ENCODE results near the gene GRIN2A.
"Not testable (repeated sequence)": the region's sequence is repeated elsewhere in the genome, so short reads cannot be mapped to it uniquely, and the experiment has no call there.

The GRIN2A gene

GRCh38 chr16:9898555-9898954, 283.7 kb downstream of the GRIN2A start:
- no peak overlapping the region for H3K9ac ChIP-seq (ENCODE audit: low read length)
- H3K4me3 ChIP-seq (ENCODE audit: low read depth, low read length), result no peak overlapping the region
- no peaks in the 10 kb centered on the region for H3K9me3 ChIP-seq (ENCODE audit: control insufficient read depth, insufficient read depth, low read depth, low read length)
- H3K27ac ChIP-seq (ENCODE audit: low read depth, low read length), result no peak overlapping the region
- no peaks in the 10 kb centered on the region for H3K27me3 ChIP-seq (ENCODE audit: control insufficient read depth, insufficient read depth, low read length)
- H3K36me3 ChIP-seq (ENCODE audit: control insufficient read depth, insufficient read depth, low read length), result no peaks in the 10 kb centered on the region
- H3K4me1 ChIP-seq (ENCODE audit: control insufficient read depth, insufficient read depth, low read length), result no peaks in the 10 kb centered on the region

- no peak overlapping the region for H3K27ac ChIP-seq (ENCODE audit: low read depth, low read length)
- H3K4me3 ChIP-seq (ENCODE audit: low read depth, low read length), result no peak overlapping the region
- H3K9ac ChIP-seq (ENCODE audit: low read length), result no peak overlapping the region
- H3K4me1 ChIP-seq (ENCODE audit: control insufficient read depth, insufficient read depth, low read length), result no peaks in the 10 kb centered on the region
- no peaks in the 10 kb centered on the region for H3K27me3 ChIP-seq (ENCODE audit: control insufficient read depth, insufficient read depth, low read length)
- no peaks in the 10 kb centered on the region for H3K36me3 ChIP-seq (ENCODE audit: control insufficient read depth, insufficient read depth, low read length)
- no peaks in the 10 kb centered on the region for H3K9me3 ChIP-seq (ENCODE audit: control insufficient read depth, insufficient read depth, low read depth, low read length)
These were observed 284.1 kb downstream of the GRIN2A start for GRCh38 chr16:9898124-9898523.

GRCh38 chr16:9895817-9896216, 286.4 kb downstream of the GRIN2A start:
- H3K27me3 ChIP-seq (ENCODE audit: control insufficient read depth, insufficient read depth, low read length), result no peaks in the 10 kb centered on the region
- no peak overlapping the region for H3K4me3 ChIP-seq (ENCODE audit: low read depth, low read length)
- 0 out of 2 replicates have a peak, but pooled peaks cover 1% of the 10 kb centered on the region for H3K4me1 ChIP-seq (ENCODE audit: control insufficient read depth, insufficient read depth, low read length)
- no peaks in the 10 kb centered on the region for H3K9me3 ChIP-seq (ENCODE audit: control insufficient read depth, insufficient read depth, low read depth, low read length)
- H3K27ac ChIP-seq (ENCODE audit: low read depth, low read length), result no peak overlapping the region
- no peak overlapping the region for H3K9ac ChIP-seq (ENCODE audit: low read length)
- H3K36me3 ChIP-seq (ENCODE audit: control insufficient read depth, insufficient read depth, low read length), result no peaks in the 10 kb centered on the region

- no peaks in the 10 kb centered on the region for H3K27me3 ChIP-seq (ENCODE audit: control insufficient read depth, insufficient read depth, low read length)
- H3K27ac ChIP-seq (ENCODE audit: low read depth, low read length), result no peak overlapping the region
- H3K9ac ChIP-seq (ENCODE audit: low read length), result no peak overlapping the region
- H3K4me3 ChIP-seq (ENCODE audit: low read depth, low read length), result no peak overlapping the region
- H3K4me1 ChIP-seq (ENCODE audit: control insufficient read depth, insufficient read depth, low read length), result peaks cover 10% of the 10 kb centered on the region; the same call in 1 of the 2 replicates
- H3K9me3 ChIP-seq (ENCODE audit: control insufficient read depth, insufficient read depth, low read depth, low read length), result no peaks in the 10 kb centered on the region
- H3K36me3 ChIP-seq (ENCODE audit: control insufficient read depth, insufficient read depth, low read length), result no peaks in the 10 kb centered on the region
These were observed 296.4 kb downstream of the GRIN2A start for GRCh38 chr16:9885876-9886275.

- Histone ChIP-seq H3K9me3 (ENCODE audit: control insufficient read depth, insufficient read depth, low read depth, low read length) (no peaks in the 10 kb centered on the region), H3K36me3 (ENCODE audit: control insufficient read depth, insufficient read depth, low read length) (no peaks in the 10 kb centered on the region), H3K4me1 (ENCODE audit: control insufficient read depth, insufficient read depth, low read length) (peaks cover 6% of the 10 kb centered on the region; the same call in 1 of the 2 replicates), H3K4me3 (ENCODE audit: low read depth, low read length) (no peak overlapping the region), H3K27me3 (ENCODE audit: control insufficient read depth, insufficient read depth, low read length) (no peaks in the 10 kb centered on the region), H3K9ac (ENCODE audit: low read length) (no peak overlapping the region), H3K27ac (ENCODE audit: low read depth, low read length) (no peak overlapping the region)
These were observed 296.8 kb downstream of the GRIN2A start for GRCh38 chr16:9885467-9885866.

GRCh38 chr16:9875981-9876380, 306.2 kb downstream of the GRIN2A start:
- H3K27me3 ChIP-seq (ENCODE audit: control insufficient read depth, insufficient read depth, low read length); H3K4me3 ChIP-seq (ENCODE audit: low read depth, low read length); H3K9me3 ChIP-seq (ENCODE audit: control insufficient read depth, insufficient read depth, low read depth, low read length); H3K36me3 ChIP-seq (ENCODE audit: control insufficient read depth, insufficient read depth, low read length); H3K9ac ChIP-seq (ENCODE audit: low read length); H3K27ac ChIP-seq (ENCODE audit: low read depth, low read length): not testable (repeated sequence)
- peaks cover 11% of the 10 kb centered on the region for H3K4me1 ChIP-seq (ENCODE audit: control insufficient read depth, insufficient read depth, low read length)

GRCh38 chr16:9874219-9874618, 308.0 kb downstream of the GRIN2A start:
- no peak overlapping the region for H3K27ac ChIP-seq (ENCODE audit: low read depth, low read length)
- H3K9me3 ChIP-seq (ENCODE audit: control insufficient read depth, insufficient read depth, low read depth, low read length), result no peaks in the 10 kb centered on the region
- no peak overlapping the region for H3K9ac ChIP-seq (ENCODE audit: low read length)
- no peak overlapping the region for H3K4me3 ChIP-seq (ENCODE audit: low read depth, low read length)
- H3K4me1 ChIP-seq (ENCODE audit: control insufficient read depth, insufficient read depth, low read length), result peaks cover 11% of the 10 kb centered on the region
- no peaks in the 10 kb centered on the region for H3K36me3 ChIP-seq (ENCODE audit: control insufficient read depth, insufficient read depth, low read length)
- no peaks in the 10 kb centered on the region for H3K27me3 ChIP-seq (ENCODE audit: control insufficient read depth, insufficient read depth, low read length)

- Histone ChIP-seq H3K4me3 (ENCODE audit: low read depth, low read length) (no peak overlapping the region), H3K4me1 (ENCODE audit: control insufficient read depth, insufficient read depth, low read length) (peaks cover 11% of the 10 kb centered on the region), H3K9me3 (ENCODE audit: control insufficient read depth, insufficient read depth, low read depth, low read length) (no peaks in the 10 kb centered on the region), H3K27me3 (ENCODE audit: control insufficient read depth, insufficient read depth, low read length) (no peaks in the 10 kb centered on the region), H3K27ac (ENCODE audit: low read depth, low read length) (no peak overlapping the region), H3K36me3 (ENCODE audit: control insufficient read depth, insufficient read depth, low read length) (no peaks in the 10 kb centered on the region), H3K9ac (ENCODE audit: low read length) (no peak overlapping the region)
These were observed 311.3 kb downstream of the GRIN2A start for GRCh38 chr16:9870962-9871361.

- no peaks in the 10 kb centered on the region for H3K36me3 ChIP-seq (ENCODE audit: control insufficient read depth, insufficient read depth, low read length)
- H3K9ac ChIP-seq (ENCODE audit: low read length), result no peak overlapping the region
- H3K9me3 ChIP-seq (ENCODE audit: control insufficient read depth, insufficient read depth, low read depth, low read length), result no peaks in the 10 kb centered on the region
- H3K27ac ChIP-seq (ENCODE audit: low read depth, low read length), result no peak overlapping the region
- no peaks in the 10 kb centered on the region for H3K27me3 ChIP-seq (ENCODE audit: control insufficient read depth, insufficient read depth, low read length)
- peaks cover 11% of the 10 kb centered on the region for H3K4me1 ChIP-seq (ENCODE audit: control insufficient read depth, insufficient read depth, low read length)
- no peak overlapping the region for H3K4me3 ChIP-seq (ENCODE audit: low read depth, low read length)
These were observed 312.5 kb downstream of the GRIN2A start for GRCh38 chr16:9869776-9870175.

- H3K36me3 ChIP-seq (ENCODE audit: control insufficient read depth, insufficient read depth, low read length), result no peaks in the 10 kb centered on the region
- H3K4me3 ChIP-seq (ENCODE audit: low read depth, low read length), result no peak overlapping the region
- H3K9me3 ChIP-seq (ENCODE audit: control insufficient read depth, insufficient read depth, low read depth, low read length), result no peaks in the 10 kb centered on the region
- H3K9ac ChIP-seq (ENCODE audit: low read length), result no peak overlapping the region
- no peak overlapping the region for H3K27ac ChIP-seq (ENCODE audit: low read depth, low read length)
- no peaks in the 10 kb centered on the region for H3K27me3 ChIP-seq (ENCODE audit: control insufficient read depth, insufficient read depth, low read length)
- H3K4me1 ChIP-seq (ENCODE audit: control insufficient read depth, insufficient read depth, low read length), result peaks cover 1% of the 10 kb centered on the region; the same call in 1 of the 2 replicates
These were observed 313.6 kb downstream of the GRIN2A start for GRCh38 chr16:9868606-9869149.

- H3K4me1 ChIP-seq (ENCODE audit: control insufficient read depth, insufficient read depth, low read length), result no peaks in the 10 kb centered on the region
- no peak overlapping the region for H3K4me3 ChIP-seq (ENCODE audit: low read depth, low read length)
- H3K27me3 ChIP-seq (ENCODE audit: control insufficient read depth, insufficient read depth, low read length), result no peaks in the 10 kb centered on the region
- no peak overlapping the region for H3K27ac ChIP-seq (ENCODE audit: low read depth, low read length)
- H3K9me3 ChIP-seq (ENCODE audit: control insufficient read depth, insufficient read depth, low read depth, low read length), result no peaks in the 10 kb centered on the region
- no peak overlapping the region for H3K9ac ChIP-seq (ENCODE audit: low read length)
- H3K36me3 ChIP-seq (ENCODE audit: control insufficient read depth, insufficient read depth, low read length), result no peaks in the 10 kb centered on the region
These were observed 315.1 kb downstream of the GRIN2A start for GRCh38 chr16:9867176-9867575.

- H3K27ac ChIP-seq (ENCODE audit: low read depth, low read length), result no peak overlapping the region
- no peaks in the 10 kb centered on the region for H3K27me3 ChIP-seq (ENCODE audit: control insufficient read depth, insufficient read depth, low read length)
- no peaks in the 10 kb centered on the region for H3K4me1 ChIP-seq (ENCODE audit: control insufficient read depth, insufficient read depth, low read length)
- no peak overlapping the region for H3K4me3 ChIP-seq (ENCODE audit: low read depth, low read length)
- H3K9me3 ChIP-seq (ENCODE audit: control insufficient read depth, insufficient read depth, low read depth, low read length), result no peaks in the 10 kb centered on the region
- H3K36me3 ChIP-seq (ENCODE audit: control insufficient read depth, insufficient read depth, low read length), result no peaks in the 10 kb centered on the region
- no peak overlapping the region for H3K9ac ChIP-seq (ENCODE audit: low read length)
These were observed 317.8 kb downstream of the GRIN2A start for GRCh38 chr16:9864461-9864860.
